ENCODE data around the gene RPL22.

- TF ChIP-seq CTCF (conservative IDR thresholded peaks at IDR 0.05; ENCODE audit: low read depth, low read length) = no peak
- TF ChIP-seq EZH2 (IDR thresholded peaks at IDR 0.05; ENCODE audit: borderline replicate concordance, low read depth, low read length, poor library complexity, severe bottlenecking) = no peak
Measured at GRCh38 chr1:6158181-6158580, 41.2 kb downstream of the RPL22 start.
